Activated T-helper 1 cell treated with anti-CD3 and anti-CD28 coated beads, Interleukin-2, amount 50 U/mL, for 16 hours (primary cell): ENCODE results near the gene EDC3.

Experiments
- DNase-seq, 2 donors: peaks; one replicate each; pipeline ENCODE4 v3.0.0-alpha.2; 2020; ENCODE audit warnings: low read depth in 1 of 2, low spot score in 1 of 2

EDC3 gene

DNA sequence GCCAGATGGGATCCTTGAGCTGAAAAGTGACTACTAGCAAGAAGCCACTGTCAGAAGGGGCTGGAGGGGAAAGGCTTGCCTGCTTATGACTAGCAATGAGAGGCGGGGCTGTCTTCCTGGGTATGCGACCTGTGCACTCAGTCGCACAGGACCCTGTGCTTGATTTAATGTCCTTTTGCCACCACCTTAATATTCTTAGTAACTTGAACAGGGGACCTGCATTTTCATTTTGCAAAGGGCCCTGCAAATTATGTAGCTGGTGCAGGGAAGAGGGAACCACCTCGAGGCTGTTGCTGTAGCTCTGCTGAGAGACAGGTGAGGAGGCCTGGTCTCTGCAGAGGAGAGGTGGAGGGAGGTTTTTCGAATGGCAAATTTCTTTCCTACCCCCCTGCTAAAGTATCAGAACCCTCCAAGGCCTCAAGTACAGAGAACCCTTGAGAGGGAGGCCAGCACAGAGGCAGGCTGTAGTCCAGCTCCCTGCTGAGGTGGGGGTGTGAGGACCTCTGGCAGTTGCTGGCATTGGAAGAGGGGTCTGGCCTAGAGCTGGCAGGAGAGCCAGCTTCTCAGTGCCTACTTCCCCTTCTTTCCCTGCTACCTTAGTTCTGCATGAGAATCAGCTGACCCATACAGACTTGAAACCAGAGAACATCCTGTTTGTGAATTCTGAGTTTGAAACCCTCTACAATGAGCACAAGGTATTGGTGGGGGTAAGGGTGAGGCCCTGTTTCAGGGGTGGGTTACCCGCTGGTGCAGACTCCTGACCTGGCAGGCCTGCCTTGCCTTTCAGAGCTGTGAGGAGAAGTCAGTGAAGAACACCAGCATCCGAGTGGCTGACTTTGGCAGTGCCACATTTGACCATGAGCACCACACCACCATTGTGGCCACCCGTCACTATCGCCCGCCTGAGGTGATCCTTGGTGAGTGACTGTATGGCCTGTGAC is 68.8 kb downstream of the EDC3 start:
- no peak for DNase-seq

DNA sequence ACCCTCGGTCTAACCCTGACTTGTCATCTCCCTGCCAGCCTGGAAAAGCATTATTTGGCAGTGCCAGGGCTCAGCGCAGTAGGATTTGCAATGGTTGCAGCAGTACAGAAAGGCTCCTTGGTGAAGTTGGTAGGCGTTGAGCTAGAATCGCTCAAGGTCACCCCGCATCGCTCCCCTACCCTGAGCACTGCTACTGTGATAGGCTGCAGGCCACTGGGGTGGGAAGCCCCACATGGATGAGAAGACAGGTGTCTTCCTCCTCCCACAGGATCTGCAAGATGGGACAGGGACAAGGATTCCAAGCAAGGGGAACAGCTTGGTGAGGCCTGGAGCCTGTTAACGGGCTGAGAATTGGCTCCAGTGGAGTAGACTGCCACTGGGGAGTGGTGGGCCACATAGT is 69.5 kb downstream of the EDC3 start:
- DNase-seq: no peak

DNA sequence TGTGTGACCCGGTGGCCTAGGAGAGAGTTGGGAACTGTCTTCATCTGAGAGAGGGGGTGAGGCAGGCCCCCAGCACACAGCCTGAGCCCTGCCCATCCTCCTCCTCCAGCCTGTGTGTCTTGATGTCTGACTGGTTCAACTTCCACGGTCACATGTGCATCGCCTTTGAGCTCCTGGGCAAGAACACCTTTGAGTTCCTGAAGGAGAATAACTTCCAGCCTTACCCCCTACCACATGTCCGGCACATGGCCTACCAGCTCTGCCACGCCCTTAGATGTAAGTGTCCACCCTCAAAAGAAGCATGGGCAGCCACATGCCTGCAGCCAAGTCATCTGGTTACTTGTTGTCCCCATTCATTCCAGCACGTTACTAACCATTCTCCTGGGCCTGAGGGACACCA is 70.1 kb downstream of the EDC3 start:
- DNase-seq: no peak

DNA sequence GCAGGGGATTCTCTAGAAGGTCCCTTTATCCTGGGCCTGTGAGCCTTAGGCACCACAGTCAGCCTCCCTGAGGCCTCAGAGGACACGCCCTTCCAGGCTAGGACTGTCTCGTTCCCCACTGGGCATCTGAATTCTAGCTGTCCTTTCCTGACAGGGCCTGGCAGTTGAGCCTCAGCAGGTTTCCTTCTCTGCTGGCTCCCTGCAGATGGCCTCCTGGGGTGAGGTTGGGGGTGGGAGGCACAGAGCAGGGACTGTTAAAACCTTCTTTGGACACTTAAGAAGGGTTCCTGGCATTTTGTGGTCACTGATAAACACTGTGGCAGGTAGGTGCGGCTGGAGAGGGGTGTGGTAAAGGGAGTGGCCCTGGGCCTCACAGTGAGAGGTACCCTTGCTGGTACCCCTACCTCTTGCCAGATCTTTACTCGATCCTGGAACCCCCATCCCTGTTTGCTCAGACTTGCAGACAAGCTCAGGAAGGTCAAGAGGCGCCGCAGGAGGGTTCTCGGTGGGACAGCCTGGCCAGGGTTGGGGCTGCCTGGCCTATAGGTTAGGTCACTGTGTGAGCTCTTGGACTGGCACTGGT is 71.7 kb downstream of the EDC3 start:
- DNase-seq: no peak

DNA sequence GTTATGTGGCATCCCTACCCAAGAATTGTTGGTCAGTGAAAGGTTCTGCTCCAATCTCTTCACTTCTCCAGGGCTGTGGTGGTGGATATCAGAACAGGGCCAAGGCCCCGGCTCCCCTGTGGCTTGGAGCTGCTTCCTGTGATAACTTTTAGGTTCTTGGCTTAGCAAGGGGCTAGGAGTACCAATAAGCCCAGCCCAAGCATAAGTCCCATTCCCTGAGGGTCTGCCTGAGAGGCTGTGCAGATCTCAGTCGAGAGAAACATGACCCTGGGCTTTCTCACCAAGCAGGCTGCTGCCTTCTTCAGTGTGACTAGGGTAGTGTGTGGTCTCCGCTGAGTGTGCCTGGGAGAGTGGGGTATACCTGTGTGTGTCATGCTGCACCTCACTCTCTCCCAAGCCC is 73.1 kb downstream of the EDC3 start:
- DNase-seq: no peak

DNA sequence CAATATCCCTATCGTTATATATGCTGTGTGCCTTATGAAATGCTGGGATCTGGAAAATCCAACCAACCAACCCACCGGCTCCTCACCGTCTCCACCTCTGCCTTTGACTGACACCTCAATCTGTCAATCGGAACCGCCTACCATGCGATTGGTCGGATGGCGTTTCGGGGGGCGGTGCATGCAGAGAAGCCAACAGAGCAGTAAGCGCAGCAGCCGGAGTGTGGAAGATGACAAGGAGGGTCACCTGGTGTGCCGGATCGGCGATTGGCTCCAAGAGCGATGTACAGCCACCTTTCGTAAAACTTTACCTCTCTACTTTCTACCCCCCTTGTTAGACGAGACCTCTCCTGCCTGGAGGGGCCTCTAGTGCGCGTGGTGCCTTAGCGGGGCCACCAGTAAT is 73.9 kb downstream of the EDC3 start:
- DNase-seq: no peak

DNA sequence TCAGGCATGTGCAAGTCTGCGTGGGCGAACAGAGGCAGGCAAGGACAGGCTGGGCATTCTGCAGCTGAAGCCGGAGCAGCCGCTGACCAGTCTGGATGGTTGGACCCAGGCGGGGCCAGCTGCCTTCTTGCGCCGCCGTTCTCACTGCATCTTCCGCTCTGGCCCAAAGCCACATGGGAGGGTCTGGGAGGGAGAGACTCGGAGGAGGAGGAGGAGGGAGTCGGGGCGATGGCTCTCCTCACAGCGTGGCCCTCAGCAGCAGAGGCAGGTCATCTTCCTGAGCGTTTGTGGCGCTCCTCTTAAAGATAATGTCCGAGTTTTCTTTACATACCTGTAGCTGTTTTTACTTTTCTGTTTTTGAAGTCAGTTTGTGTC is 74.3 kb downstream of the EDC3 start:
- DNase-seq: no peak

DNA sequence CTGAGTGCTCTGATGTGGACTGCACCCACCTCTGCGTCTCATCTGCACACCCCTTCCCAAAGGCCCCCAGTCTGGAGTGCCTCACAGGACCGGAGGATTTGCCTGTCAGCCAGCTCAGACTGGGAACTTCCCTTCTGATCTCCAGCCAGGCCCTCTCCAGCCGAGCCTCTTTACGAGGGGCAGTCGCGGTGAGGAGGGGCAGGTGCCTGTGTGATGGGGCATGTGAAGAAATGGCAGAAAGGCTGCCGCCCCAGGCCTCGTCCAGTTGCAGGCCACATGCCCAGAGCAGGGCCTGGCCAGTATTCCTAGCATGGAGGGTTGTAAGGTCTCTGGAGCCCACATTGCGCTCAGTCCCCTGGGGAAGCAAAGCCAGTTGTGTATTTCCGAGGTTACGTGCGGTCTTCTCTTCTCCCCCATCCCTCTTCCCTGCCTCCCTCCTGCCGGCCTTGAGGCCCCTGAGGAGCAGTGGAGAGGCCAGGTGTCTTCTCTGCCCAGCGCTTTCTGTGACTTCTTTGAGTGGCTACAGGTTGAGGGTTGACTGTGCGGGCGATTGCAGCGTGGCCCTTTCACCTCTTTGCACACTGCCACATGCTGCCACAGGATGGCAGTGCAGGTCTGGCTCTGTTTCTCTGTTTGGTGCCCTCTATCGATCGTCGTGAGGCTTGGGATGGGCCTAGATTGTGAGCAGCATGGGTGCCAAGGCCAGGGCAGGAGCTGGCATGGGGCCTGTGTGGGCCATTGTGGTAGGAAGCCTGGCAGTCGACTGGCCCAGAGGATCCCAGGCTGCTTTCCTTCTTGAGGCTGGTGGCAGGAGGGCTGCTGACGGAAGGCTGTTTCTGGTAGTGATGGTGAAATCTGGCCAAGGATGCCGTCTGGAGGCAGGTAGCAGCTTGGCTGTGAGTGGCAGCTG is 74.9 kb downstream of the EDC3 start:
- DNase-seq: peak; percentile 31 to 61

DNA sequence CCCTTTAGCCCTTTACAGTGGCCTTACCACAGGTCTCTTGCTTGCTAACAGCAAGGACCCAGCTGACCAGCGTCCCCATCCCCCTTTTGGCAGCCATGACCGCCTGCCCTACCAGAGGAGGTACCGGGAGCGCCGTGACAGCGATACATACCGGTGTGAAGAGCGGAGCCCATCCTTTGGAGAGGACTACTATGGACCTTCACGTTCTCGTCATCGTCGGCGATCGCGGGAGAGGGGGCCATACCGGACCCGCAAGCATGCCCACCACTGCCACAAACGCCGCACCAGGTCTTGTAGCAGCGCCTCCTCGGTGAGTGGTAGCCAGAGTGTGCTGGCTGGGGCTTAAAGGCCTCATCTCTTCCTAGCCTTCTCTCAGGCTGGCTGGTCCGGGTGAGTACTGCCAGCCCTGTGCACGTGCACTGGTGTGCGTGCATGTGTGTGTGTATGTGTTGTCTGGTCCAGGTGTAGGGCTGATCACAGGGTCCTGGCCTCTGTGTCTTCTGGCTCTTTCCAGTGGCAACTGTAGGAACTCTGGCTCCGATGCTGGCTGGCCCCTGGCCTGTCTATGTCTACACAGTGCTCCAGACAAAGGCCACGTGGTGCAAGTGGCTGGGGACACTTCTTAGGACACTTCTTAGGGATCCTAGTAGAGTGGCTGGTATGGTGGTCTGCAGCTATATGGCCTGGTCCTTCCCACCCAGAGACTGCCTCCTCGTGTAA is 75.7 kb downstream of the EDC3 start:
- DNase-seq: no peak

DNA sequence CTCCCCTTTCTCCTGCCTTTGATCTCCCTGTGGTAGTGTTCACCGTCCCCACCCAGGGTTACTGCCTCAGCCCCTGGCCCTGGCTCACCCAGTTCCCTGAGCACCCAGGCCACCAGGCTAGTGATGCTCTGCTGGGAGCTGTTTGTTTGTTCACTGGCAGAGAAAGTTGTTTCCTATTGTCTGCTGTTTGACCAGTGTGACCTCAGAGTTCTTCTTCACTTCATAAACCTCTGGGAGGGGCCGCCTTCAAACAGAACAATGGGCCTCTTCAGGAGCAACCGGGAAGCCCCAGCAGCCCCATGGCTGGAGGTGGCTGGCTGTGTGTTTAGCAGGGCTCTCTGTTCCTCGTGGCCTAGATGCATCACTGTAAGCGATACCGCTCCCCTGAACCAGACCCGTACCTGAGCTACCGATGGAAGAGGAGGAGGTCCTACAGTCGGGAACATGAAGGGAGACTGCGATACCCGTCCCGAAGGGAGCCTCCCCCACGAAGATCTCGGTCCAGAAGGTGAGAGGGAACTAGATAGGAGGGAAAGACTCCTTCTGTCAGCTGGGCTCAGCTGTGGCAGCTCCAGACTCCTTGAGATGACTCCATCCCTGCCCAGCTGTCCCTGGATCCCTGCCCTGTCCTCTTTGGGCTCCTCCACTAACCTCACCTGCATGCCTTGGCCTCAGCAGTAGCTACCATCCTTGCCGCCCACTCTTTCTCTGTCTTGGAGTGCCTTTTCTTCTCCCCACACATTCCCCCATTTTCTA is 76.8 kb downstream of the EDC3 start:
- DNase-seq: no peak

DNA sequence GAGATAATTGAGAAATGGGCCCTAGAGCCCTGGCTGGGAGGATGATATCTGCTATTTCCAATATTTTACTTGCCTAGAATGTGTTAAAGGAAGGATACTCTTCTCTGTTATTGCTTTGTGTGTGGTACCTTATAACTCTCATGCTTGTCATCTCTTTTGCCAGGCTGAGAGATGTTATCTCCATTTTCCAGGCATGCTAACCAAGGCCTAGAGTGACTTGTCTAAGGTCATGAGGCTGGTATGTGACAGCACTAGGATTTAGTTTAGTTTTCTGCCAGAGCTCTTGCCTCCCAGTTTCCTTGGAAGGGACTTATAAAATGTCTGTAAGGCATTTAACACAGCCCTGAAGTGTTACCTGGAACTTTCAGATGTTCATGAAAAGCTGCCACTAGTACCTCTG is 78.8 kb downstream of the EDC3 start:
- no peak for DNase-seq

DNA sequence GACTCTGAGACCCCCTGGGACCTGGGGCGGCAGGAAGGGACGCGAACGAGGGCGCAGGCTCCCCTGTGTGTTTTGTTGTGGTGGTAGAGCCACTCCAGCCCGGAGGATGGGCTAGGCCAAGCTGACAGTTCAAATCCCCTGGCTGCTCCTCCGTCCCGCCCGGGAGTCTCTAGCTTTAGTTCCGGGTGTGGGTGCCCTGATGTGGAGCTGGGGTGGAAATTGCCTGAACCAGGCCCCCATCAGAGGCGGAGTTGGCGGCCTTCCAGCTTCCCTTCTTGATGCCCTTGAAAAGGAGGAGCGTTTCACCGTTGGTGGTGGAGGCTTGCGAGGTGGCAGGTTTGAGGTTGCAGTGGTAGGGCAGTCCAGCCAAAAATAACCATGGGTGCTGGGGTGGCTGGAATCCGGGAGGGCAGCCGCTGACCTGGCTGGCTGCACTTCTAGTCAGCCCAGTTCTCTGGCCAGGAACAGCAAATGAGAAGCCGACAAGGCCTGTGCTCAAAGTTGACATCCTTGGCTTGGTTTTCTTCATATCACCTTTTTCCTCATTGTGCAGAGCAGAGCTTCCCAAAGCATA is 79.4 kb downstream of the EDC3 start:
- DNase-seq: peak; percentile 45 to 47

DNA sequence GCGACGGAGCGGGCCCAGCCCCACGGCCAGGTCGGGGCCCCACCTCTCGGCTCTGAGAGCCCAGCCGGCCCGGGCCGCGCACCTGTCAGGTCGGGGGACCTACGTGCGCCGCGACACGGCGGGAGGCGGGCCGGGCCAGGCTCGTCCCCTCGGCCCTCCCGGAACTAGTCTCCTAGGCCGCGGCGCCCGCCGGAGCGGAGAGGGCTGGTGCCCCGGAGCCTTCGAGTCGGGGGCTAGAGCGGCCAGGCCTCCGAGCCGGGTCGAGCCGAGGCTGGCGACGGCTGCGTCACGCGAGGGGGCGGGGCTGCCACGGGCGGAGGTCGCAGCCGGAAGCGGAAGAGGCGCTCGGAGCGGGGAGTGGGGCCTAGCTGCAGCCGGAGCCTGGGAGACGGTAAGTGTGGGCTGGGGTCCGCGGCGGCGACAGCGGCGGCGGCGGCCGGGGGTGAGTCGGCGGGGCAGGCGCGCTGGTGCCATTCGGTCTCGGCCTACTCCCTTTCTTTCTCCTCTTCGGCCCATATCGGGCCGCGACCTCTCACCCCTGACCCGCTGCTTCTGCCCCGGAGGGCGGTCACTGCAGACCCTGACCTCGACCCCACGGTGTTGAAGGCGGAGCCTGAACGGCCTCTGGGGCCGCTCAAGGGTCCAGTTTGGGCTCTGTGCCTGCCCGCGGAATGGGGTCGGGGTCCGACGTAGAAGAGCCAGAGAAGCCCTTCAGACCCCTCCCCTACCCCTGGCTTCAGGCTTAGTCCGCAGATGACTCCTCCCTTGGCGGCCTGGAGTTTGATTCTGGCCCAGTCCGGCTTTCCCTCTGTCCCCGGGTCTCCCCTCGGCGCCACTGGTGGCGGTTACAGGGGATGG is 80.1 kb downstream of the EDC3 start, which contains the start of gene CLK3:
Gene CLK3, plus strand, starts transcription at position 329 of the 858 bp plus-strand sequence. CDS start 3,361 bp downstream, outside the sequence.
- DNase-seq: peak; percentile 89 to 95

DNA sequence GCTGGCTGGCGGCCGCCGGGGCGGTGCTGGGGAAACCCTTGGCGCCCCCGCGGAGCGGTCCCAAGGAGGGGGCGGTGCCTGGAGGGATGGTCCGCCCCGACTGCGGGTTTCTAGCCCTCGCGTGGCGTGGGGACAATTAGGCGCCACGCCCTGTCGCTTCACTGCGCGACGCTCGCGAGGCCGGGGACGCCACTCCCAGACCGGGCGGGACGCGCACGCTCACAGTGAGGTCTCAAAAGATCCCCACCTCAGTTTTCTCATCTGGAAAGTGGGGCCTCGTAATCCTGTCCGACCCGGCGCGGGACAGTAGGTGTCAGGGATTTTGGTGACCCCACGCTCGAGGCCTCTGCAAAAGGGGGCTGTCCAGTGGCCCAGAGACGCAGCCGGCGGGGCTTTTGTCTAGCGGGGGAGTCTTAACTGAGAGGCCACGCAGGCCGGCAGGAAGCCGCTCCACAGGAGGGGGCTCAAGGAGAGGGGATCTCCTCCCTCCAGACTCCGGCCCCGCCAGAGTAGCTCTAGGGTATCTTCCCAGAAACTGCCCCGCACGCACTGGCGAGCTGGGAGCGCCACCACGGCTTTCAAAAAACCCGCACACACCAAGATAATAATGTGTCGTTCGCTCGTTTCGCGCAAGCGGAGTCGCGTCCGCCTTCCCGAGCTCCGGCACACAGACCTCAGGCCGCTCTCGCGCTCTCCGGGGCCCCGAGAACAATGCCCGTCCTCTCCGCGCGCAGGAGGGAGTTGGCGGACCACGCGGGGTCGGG is 80.9 kb downstream of the EDC3 start:
- DNase-seq: peak; percentile 75 to 84

DNA sequence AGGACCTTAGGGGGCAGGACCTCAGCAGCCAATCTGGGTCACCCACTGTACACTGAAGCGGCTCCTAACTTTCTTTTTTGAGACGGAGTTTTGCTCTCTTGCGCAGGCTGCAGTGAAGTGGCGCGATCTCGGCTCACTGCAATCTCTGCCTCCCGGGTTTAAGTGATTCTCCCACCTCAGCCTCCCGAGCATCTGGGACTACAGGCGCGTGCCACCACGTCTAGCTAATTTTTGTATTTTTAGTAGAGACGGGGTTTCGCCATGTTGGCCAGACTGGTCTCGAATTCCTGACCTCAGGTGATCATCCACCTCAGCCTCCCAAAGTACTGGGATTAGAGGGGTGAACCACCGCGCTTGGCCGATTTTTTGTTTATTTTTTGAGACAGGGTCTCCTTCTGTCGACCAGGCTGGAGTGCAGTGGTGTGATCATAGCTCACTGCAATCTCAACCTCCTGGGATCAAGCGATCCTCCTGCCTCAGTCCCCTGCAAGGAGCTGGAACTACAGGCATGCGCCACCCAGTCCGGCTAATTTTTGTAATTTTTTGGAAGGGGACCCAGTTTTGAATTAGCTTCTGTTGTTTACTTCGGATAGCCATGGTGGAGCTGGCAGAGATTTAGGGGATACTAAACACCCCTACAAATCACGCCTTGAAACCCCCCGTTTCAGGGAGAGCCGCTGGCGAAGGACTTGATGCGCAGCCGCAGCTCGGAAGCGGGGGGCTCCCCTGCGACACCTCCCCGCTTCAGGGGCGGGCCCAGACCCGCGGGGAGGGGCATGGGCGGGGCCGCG is 81.7 kb downstream of the EDC3 start:
- no peak for DNase-seq

DNA sequence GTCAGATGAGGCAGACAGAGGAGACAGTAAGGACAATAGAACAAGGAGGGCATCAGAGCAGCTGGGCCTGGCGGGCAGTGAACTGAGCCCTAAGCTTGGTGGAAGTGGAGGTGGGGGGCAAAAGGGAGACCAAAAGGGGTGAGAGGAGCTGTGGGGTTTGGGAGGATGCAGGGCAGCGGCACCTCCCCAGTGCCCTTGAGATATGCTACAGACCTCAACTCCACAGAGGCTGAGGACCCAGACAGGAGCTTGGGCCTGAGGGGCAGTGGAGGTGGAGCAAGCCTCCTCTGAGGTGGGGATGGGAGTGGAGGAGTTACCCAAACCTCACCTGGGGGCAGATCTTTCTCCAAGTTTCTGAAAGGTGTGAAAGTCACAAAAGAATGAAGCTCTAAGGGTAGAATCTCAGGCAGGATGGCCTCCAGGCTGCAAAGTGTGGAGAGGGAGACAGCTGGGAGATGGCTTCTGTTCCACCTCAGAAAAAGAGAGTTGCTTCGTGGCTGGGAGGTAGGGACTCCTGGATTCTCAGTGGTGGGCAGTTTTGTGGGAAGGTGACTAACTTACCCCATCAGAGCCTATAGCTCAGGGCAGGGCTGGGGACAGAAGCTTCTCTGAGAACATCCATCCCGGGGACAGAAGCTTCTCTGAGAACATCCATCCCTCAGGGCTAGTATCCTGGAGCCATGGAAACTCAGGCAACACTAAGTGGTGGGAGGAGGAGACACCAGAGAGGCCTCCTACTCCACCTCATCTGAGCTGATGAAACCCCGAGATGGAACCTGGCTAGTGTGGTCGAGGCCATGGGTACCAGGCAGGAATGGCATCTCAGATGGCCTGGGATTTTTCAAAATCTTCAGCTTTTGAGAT is 82.5 kb downstream of the EDC3 start:
- DNase-seq: no peak
